GM21423 (cell line): ENCODE data around the gene ASTN2.

ENCODE experiments used
- ATAC-seq: cut with Tn5 transposase; IDR thresholded peaks from one replicate; pipeline ENCODE4 v1.9.1; 2021; ENCODE audit warnings: mild to moderate bottlenecking, moderate library complexity; ENCODE audit not compliant: unreplicated experiment

The ASTN2 gene

GRCh38 chr9:116984111-116984510, 430.7 kb downstream of the ASTN2 start:
- ATAC-seq: no peak

- no peak for ATAC-seq
Measured at GRCh38 chr9:116980582-116981120, 434.2 kb downstream of the ASTN2 start.

DNA sequence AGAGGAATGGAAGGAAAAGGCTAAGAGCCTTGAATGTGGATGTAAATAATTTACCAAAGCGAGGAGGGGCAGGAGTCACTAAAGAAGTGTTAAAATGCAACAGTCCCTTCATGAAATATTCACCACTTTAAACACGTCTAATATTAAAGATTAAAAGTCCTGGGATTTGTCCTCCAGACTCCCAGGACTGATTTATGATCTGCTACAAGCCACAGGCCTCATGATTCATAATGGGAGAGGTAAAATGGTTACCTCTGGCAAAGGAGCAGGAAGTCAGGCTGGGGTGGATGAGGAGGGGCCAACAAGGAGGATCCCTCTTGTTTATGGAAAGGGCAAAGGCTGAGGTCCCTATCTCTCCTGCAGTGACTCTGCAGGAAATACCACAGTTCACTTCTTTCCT, 435.4 kb downstream of the ASTN2 start:
- ATAC-seq: no peak

DNA sequence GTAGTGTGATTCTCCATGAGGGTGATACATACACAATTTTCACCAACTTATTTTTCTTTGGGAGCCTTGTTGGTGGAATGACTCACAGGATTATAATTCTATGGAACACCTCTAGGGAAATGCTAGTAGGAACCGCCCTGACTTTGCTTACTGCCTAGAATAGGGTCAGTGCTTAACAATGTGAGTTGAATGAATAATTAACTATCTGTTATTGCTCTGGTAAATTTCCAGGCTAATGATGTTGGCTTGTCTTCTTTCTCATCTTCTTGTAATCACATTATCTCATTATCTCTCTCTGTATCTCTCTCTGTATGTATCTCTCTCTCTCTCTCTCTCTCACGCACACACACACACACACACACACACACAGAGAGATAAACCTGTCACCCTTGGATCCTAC, 436.7 kb downstream of the ASTN2 start:
- no peak for ATAC-seq

DNA sequence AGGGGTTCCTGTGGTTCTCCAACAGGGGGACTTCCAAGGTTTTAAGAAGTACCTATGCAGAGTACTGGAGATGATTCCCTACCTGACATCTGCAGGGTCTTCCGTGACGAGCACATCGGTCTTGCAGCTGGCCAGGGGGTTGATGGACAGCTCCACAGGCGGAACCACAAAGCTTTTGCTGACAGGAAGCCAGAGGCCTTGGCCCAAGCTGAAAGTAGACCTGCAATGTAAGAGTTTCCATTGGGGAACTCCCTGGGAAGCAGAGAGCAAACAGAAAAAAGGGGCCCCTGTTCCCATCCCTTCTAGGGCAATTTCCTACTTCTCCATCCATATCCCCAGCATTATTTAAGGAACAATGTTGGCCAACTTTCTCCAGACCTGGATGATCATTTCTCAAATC, 439.7 kb downstream of the ASTN2 start:
- no peak for ATAC-seq

DNA sequence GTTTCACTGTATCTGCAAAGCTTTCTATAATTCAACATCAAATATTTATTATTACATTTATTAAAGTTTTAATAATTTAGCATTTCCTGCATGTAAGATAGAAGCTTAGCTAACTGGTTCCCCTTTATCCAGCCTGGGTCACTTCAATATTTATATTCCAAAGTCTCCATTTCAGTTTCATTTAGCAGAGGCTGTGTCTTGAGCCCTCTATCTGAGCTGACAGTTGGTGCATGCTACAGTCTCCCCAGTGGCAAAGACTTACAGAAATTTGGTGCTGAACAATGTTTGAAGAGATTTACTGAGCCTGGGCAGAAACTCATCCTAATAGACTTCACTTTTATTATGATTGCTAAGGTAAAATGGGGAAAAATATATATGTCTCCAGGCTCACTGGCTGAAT, 448.7 kb downstream of the ASTN2 start:
- ATAC-seq: no peak

GRCh38 chr9:116964258-116964657, 450.6 kb downstream of the ASTN2 start:
- no peak for ATAC-seq

- ATAC-seq: no peak
Measured at GRCh38 chr9:116959809-116960208, 455.0 kb downstream of the ASTN2 start.

DNA sequence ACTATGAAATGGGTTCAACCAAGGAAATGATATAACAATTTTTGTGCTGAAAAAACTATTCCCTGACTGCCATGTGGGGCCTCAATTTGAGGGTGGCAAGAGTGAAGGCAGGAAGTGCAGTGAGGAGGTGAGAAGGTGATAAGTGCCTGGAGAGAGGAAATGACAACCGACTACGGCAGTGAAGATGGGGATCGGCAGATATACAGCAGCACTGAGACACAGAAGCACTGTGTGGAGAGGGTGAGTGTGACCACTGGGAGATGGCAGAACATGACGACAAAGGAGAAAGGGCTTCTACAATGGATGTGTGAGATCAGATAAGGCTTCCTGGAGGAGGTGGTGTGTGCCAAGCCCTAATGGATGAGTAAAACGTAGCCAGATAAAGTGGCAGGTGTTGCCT, 456.0 kb downstream of the ASTN2 start:
- no peak for ATAC-seq

DNA sequence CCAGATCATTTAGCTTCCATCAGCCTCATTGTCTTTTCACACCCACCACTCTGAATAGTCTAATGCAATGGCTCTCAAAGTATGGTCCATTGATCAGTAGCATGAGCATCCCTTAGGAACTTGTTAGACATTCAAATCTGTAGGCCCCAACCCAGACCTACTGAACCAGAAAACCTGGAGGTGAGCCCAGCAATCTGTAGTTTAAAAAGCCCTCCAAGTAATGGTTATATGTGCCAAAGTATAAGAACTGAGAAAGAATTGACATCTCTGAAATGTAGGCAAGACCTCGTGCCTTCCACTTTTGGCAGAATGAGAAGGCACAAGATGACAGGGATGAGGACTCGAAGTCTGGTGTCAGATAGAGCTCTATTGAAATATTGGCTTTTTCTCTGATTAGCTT, 460.1 kb downstream of the ASTN2 start:
- ATAC-seq: no peak

DNA sequence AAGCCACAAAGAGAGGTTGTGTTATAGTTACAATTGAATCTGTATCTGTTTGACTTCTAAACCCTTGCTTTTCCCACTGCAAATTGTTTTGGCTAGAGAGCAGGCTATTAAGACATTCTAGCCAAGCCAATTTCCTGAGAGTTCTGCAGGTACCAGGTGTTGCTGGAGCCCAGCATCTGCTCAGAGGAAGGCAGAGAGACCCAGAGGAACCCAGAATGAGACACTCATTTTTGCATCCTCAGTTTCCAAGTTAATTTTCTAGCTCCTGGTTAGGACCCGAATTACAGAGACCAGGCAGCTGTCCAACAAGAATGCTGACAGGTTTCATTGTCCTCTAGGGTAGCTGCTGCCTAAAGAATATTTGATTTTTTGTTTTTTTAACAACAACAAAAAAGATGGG, 461.6 kb downstream of the ASTN2 start:
- no peak for ATAC-seq

DNA sequence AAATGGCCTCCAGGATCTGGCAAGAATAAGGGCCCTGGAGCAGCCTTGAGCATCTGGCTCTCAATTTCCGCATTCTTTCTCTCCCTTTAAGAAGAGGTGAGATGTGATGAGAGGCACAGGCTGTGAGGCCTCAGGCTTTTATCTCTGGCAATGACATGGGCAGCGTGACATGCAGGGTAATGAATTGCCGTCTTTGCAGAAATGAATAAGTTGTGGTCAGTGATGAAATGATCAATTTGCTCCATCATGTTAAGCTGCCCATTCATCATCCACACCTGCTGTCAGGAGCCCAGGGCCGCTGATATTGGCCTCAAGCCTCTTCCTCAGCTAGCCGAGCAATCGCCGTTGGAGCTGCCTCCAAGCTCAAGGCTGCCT, 462.4 kb downstream of the ASTN2 start:
- ATAC-seq: no peak

DNA sequence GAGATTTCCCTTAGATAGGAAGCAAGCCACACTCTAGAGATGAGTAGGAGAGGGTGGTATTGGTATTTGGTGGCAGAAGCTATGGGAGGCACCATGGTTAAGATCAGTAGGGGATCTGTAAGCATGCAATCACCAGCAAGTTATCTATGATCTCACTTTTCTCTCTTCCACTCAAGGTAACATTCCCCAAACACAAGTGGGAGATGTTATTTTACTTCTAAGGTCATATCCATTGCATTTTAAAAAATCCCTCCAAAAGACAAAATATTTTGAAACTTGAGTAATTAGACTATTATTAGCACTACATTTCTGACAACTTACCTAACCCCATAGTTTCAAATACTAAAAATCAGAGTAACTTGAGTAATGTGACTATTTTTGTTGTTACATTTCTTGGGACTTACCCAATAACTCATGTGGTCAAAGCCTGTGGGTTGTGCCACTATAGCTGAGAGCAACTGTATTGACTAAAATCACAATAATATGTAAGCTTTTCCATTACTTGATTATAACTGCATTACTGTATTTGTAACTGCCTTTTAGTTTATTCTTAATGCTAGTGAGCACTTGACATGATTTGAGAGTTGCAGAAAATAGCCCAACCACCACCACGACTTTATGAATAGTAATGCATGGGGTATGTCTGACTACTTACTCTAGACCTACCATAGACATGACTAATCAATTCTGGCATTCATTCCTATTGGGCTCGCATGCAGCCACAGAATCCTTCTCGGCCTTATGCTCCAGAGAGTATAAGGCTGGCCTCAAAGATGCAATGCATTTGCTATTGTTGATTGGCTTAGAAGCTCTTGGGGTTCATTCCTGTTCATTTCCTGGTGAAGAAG, 463.0 kb downstream of the ASTN2 start:
- ATAC-seq: peak; percentile 84

- ATAC-seq: no peak
Measured at GRCh38 chr9:116945817-116946216, 469.0 kb downstream of the ASTN2 start.

GRCh38 chr9:116944714-116945534, 469.9 kb downstream of the ASTN2 start:
- ATAC-seq: no peak

- no peak for ATAC-seq
Measured at GRCh38 chr9:116943970-116944369, 470.9 kb downstream of the ASTN2 start.

- no peak for ATAC-seq
Measured at GRCh38 chr9:116942593-116943061, 472.2 kb downstream of the ASTN2 start.

- no peak for ATAC-seq
Measured at GRCh38 chr9:116941266-116941665, 473.6 kb downstream of the ASTN2 start.

- ATAC-seq: no peak
Measured at GRCh38 chr9:116940614-116941215, 474.1 kb downstream of the ASTN2 start.

GRCh38 chr9:116939614-116940013, 475.2 kb downstream of the ASTN2 start:
- no peak for ATAC-seq

- no peak for ATAC-seq
Measured at GRCh38 chr9:116939161-116939560, 475.7 kb downstream of the ASTN2 start.
